GM19099 (cell line): ENCODE results near the gene FUNDC2.
A peak's percentile ranks its signal among the peaks of the same experiment; 100 is the strongest.

Experiments
- POLR2A ChIP-seq: IDR thresholded peaks from 3 replicates; pipeline ENCODE4 v1.6.1; 2011; ENCODE audit warnings: low read depth; ENCODE audit not compliant: insufficient read length; ENCODE audit errors: extremely low read depth

The FUNDC2 gene

GRCh38 chrX:155056471-155056870 is 29.8 kb downstream of the FUNDC2 start:
- no peak for TF ChIP-seq POLR2A

- no peak for TF ChIP-seq POLR2A
These were observed 30.5 kb downstream of the FUNDC2 start for GRCh38 chrX:155056877-155057792.

GRCh38 chrX:155061760-155062159 is 35.1 kb downstream of the FUNDC2 start:
- no peak for TF ChIP-seq POLR2A

GRCh38 chrX:155065035-155065734 is 38.5 kb downstream of the FUNDC2 start:
- no peak for TF ChIP-seq POLR2A

- TF ChIP-seq POLR2A, result no peak
These were observed 41.5 kb downstream of the FUNDC2 start for GRCh38 chrX:155068165-155068564.

GRCh38 chrX:155069414-155069813 is 42.8 kb downstream of the FUNDC2 start:
- TF ChIP-seq POLR2A, result no peak

GRCh38 chrX:155070038-155070437 is 43.4 kb downstream of the FUNDC2 start:
- TF ChIP-seq POLR2A, result no peak

- TF ChIP-seq POLR2A, result no peak
These were observed 44.0 kb downstream of the FUNDC2 start for GRCh38 chrX:155070663-155070974.

- peak; percentile 83 for TF ChIP-seq POLR2A
These were observed 44.5 kb downstream of the FUNDC2 start, which contains the start of the genes BRCC3, CMC4 and MTCP1 for GRCh38 chrX:155070975-155071693. BRCC3 (plus strand) TSS chrX:155071508; CDS start chrX:155071528, 20 bp downstream. CMC4 (minus strand) TSS chrX:155071136; CDS start chrX:155064023, 7,113 bp downstream. MTCP1 (minus strand) TSS chrX:155071136; CDS start chrX:155066010, 5,126 bp downstream.

- TF ChIP-seq POLR2A, result no peak
These were observed 45.1 kb downstream of the FUNDC2 start for GRCh38 chrX:155071694-155072280.

GRCh38 chrX:155086202-155086840 is 59.7 kb downstream of the FUNDC2 start:
- no peak for TF ChIP-seq POLR2A

GRCh38 chrX:155086961-155087735 is 60.5 kb downstream of the FUNDC2 start:
- TF ChIP-seq POLR2A, result no peak

- TF ChIP-seq POLR2A, result no peak
These were observed 67.9 kb downstream of the FUNDC2 start for GRCh38 chrX:155094468-155095061.
